Ovary (tissue), 3 donors: ENCODE data around the gene LCN2.
A peak's percentile ranks its signal among the peaks of the same experiment; 100 is the strongest.

Source experiments
- POLR2A ChIP-seq: fragments of 450-650 bp; IDR thresholded peaks from one replicate; pipeline ENCODE4 v1.6.1; 2017; ENCODE audit warnings: antibody characterized with exemption, mild to moderate bottlenecking, moderate library complexity
- TF ChIP-seq, protein P1 (sequence below), 3 donors: fragments of 450-650 bp in 2 of 3; fragments of 200-600 bp in 1 of 3; IDR thresholded peaks; one replicate each; pipeline versions ENCODE4 v1.5.1 to v1.8.0; 2016 to 2022; ENCODE audit warnings: antibody characterized with exemption in 3 of 3, mild to moderate bottlenecking in 1 of 3
- donor health status: DM: no; HTN: no; CAD: no.

DNA sequence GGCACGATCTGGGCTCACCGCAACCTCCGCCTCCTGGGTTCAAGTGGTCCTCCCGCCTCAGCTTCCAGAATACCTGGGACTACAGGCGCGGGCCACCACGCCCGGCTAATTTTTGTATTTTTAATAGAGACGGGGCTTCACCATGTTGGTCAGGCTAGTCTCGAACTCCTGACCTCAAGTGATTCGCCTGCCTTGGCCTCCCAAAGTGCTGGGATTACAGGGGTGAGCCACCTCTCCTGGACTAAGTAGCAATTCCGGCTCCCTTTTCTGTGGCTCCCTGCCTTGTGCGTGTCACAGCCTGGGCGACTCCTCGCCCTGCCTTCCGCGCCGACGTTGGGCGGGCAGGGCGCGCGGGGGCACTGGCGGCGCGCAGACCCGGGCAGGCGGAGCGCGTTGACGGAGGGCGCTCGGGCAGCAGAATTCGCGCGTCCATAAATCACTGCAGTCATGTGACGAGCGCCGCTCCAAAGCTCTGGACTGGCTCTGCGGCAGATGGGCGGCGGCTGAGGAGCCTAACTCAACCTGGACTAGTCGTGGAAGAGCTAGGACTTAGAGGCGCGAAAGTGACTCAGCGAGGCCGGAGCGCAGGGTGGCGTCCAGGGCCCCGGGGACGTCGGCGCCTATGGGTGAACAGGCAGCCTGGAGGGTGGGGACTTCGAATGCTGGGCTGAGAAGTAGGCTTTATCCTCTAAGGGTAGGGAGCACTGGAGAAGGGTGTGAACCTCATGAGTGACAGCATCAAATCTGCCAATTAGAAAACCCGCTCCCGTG is 43.5 kb downstream of the LCN2 start:
- TF ChIP-seq, protein P1, sequence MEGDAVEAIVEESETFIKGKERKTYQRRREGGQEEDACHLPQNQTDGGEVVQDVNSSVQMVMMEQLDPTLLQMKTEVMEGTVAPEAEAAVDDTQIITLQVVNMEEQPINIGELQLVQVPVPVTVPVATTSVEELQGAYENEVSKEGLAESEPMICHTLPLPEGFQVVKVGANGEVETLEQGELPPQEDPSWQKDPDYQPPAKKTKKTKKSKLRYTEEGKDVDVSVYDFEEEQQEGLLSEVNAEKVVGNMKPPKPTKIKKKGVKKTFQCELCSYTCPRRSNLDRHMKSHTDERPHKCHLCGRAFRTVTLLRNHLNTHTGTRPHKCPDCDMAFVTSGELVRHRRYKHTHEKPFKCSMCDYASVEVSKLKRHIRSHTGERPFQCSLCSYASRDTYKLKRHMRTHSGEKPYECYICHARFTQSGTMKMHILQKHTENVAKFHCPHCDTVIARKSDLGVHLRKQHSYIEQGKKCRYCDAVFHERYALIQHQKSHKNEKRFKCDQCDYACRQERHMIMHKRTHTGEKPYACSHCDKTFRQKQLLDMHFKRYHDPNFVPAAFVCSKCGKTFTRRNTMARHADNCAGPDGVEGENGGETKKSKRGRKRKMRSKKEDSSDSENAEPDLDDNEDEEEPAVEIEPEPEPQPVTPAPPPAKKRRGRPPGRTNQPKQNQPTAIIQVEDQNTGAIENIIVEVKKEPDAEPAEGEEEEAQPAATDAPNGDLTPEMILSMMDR (IDR thresholded peaks at IDR 0.05) = peak in 1 of 3 donors; percentile 49
- TF ChIP-seq POLR2A = no peak
